HG03442 (cell line): ENCODE results near the gene GUCY2C.
"Not testable (repeated sequence)": the region's sequence is repeated elsewhere in the genome, so short reads cannot be mapped to it uniquely, and the experiment has no call there.

Experiments
- ATAC-seq: cut with Tn5 transposase; IDR thresholded peaks from one replicate; pipeline ENCODE4 v1.9.1; 2021; ENCODE audit warnings: mild to moderate bottlenecking, moderate library complexity; ENCODE audit not compliant: unreplicated experiment

The GUCY2C gene

GRCh38 chr12:14682231-14682630 is 14.2 kb downstream of the GUCY2C start:
- not testable (repeated sequence) for ATAC-seq

GRCh38 chr12:14681625-14682024 is 14.8 kb downstream of the GUCY2C start:
- no peak for ATAC-seq

- no peak for ATAC-seq
Measured at GRCh38 chr12:14681190-14681589, 15.2 kb downstream of the GUCY2C start.

DNA sequence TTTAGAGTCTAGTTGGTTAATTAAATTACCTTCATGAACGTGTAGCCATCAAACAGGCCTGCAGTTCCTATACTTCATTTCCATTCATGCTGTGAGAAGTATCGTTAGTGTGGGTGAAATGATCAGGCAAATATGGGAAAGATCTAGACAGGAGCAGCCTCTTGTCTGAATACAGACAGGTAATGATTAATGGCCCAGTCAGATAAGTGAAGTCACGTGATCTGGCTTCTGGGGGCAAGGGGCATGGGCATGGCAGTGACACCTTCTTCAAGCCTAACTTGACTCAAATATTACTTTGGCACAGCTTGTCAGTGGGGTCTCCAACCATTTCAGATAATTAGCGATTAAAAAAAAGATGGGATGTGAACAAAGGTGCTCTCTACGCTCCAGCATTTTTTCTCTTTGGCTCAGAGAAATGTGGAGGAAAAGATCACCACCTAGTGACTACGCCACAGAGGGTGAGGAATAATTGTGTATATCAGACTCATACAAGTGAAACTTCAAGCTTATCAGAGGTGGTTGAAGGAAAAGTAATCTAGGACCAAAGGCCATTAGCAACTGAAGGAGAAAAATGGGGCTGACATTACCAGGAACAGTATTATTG is 17.8 kb downstream of the GUCY2C start:
- no peak for ATAC-seq

GRCh38 chr12:14668591-14668990 is 27.8 kb downstream of the GUCY2C start:
- no peak for ATAC-seq

GRCh38 chr12:14665354-14666348 is 30.7 kb downstream of the GUCY2C start:
- no peak for ATAC-seq

- no peak for ATAC-seq
Measured at GRCh38 chr12:14664434-14665023, 31.9 kb downstream of the GUCY2C start.

GRCh38 chr12:14663002-14663401 is 33.4 kb downstream of the GUCY2C start:
- ATAC-seq = no peak

GRCh38 chr12:14656846-14657245 is 39.6 kb downstream of the GUCY2C start:
- no peak for ATAC-seq

- no peak for ATAC-seq
Measured at GRCh38 chr12:14655284-14655683, 41.1 kb downstream of the GUCY2C start.

- no peak for ATAC-seq
Measured at GRCh38 chr12:14654842-14655241, 41.6 kb downstream of the GUCY2C start.

DNA sequence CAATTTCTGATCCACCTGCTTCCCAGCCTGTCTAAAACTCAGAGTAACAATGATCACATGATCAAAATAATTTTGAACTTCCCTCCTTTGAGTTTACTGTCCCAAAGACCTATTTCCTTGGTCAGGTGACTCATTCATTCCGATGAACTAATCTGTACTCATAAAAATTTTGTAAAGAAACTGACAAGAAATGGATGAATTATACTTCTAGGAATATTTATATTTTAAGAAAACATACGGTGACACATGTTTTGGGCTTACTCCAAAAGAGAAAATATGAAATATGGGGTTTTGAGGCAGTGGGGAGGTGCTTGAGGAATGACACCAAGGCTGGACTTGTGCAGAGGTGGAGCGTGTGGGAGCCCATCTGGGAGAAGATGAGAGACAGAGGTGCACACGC is 42.0 kb downstream of the GUCY2C start:
- no peak for ATAC-seq

DNA sequence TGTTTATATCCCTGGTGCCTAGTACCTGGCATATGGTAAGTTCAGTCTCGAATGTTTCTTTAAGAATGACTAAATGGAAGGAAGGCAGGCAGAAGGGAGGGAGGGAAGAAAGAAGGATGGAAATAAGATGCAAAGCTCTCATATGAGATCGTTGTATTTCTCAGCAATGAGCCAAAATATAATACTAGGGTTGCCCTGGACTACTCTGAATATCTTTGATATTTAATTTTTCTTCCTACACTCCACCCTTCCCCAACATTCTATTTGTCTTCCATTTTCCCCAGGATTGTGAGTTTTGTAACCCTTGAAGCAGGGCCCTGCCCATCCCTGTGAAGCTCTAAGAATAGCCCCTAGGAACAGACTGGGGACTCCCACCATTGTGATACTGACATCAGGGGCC is 43.9 kb downstream of the GUCY2C start:
- ATAC-seq = no peak

DNA sequence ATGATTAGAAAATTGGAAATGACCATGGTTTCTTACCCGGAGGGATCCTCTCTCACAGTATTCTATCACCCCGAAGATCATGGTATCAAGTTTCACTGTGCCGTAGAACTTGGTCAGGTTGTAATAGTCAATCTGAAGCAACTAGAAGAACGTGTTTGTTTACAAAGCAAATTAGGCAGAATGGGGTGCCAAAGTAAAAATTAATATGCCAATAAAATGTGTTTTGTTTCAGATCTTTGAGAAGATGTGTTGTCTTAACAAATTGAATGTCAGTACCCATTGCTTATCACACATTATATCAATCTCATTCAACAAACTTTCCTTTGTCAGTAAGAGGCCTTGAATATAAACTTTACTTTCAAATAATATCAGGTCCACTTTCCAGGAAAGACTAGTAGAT is 45.0 kb downstream of the GUCY2C start:
- ATAC-seq = no peak

DNA sequence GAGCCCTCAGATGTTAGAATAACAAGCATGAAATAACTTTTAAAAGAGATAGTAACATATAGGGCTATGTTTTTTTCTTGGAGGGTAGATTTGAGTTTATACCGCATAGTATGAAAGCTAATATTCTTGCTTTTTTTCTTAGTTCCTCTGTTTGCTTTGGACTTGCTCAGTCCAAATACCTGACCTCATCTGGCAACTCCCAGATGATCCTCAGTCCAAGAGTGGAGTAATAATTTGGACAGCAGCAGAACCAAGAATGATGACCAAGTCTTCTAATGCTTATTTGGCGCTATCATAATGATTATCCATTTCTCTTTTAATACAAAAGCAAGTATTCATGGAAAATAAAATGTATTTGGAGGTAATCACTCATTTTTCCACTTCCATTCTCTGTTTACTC is 45.6 kb downstream of the GUCY2C start:
- no peak for ATAC-seq

DNA sequence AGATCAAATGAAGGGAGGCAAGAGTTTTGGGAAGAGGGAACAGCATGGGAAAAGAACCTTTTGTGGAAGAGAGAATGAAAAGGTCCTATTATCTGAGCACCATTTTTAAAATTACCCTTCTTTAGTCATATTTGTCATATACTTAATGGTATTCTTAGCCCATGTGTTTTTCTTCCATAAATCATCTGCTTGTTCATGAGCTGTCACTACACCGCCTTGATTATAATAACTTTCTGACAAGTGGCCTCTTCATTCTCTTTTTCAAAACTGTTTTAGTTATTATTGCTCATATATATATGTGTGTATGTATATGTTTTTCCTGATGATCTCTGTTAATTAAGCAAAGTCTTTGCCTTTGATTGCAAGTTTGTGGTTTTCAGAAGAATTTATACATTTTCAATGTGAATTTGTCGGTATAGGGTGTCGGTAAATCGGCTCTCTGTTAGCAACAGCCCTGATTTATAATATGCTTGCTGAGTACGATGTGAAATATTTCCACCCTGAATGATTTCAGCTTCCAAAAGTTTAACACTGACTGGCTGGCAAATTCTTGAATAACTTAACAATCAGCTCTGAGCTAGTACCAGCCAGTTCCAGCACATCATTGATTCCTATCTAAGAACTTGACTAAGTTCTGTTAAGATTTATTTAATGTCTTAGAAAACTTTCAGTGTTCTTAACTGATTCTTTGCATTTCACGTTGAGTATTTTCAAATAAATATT is 49.2 kb downstream of the GUCY2C start:
- ATAC-seq = no peak

DNA sequence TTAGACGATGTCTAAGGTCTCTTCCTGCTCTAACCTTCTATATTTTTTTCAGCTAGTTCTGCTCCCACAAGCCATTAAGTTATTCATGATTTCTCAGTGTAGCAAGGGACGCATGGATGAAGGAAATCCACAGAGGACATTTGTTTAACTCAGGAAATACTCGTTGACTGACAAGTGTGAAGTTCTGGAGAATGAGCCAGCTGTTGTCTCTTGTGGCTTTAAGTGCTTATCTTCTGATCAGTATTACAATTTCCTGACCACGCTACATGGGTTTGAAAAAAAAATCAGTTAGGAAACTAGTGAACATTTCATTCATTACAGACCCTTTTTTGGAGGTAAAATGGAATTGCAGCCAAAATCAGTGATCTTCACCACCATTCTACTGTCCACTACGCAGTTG is 53.1 kb downstream of the GUCY2C start:
- ATAC-seq = no peak

- no peak for ATAC-seq
Measured at GRCh38 chr12:14638066-14638465, 58.3 kb downstream of the GUCY2C start.

DNA sequence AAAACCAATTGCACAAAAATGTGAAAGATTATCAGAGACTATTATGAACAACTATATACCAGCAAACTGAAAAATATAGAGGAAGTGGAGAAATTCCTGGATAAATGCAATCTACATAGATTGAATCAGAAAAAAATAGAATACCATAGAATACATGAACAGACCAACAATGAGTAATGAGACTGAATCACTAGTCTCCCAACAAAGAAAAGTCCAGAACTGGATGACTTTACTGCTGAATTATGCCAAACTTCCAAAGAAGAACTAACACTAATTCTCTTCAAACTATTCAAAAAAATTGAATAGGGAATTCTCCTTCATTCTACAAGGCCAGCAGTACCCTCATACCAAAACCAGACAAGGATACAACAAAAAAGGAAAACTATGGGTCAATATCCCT is 60.6 kb downstream of the GUCY2C start:
- no peak for ATAC-seq

DNA sequence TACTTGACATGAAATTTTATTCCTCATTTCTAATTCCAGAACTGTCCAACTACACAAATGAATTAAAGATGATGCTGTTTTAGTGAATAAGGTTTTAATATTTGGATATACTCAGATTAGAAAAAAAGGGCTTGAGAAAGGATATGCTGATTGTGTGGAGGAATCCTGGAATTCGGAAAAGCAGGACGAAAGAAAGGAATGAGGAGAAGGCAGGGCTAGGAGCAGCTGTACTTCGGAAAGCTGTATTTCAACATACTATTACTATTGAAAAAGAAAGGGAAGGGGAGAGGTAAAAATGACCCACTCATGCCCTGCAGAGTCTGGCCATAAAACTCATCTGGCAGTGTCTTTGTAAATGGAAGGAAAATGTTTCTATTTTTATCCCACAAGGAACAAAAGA is 65.6 kb downstream of the GUCY2C start:
- no peak for ATAC-seq
